IPS DF 19.7 (cell line): ENCODE data around the gene FXYD4.
"Not testable (repeated sequence)": the region's sequence is repeated elsewhere in the genome, so short reads cannot be mapped to it uniquely, and the experiment has no call there.

Experiments
- DNase-seq: peaks from one replicate; pipeline ENCODE4 v3.0.0-alpha.2; 2013; ENCODE audit warnings: low read depth, low spot score

FXYD4 gene

GRCh38 chr10:43371418-43371817, at the start of gene FXYD4:
Gene FXYD4, plus strand, starts transcription at chr10:43371636. Its CDS starts 2,111 bp downstream, at chr10:43373747.
- DNase-seq: no peak

DNA sequence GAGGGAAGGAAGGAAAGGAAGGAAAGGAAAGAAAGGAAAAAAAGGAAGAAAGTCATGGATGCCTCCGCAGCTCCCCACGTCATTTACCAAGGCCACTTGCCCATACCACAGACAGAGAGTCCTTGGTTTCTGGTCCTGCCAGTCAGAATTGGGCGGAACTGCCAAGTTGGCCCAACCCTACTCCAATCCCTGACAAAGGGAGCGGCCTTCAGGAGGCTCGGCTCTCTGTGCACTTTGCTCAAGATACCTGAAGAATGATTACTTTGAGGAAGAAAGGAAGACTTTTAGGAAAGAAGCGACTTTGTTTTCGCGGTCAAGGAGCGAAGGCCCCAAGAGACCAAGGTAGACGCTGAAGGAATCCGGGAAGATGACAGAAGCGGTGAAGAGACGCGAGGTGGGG, 49.1 kb upstream of the FXYD4 start:
- no peak for DNase-seq

DNA sequence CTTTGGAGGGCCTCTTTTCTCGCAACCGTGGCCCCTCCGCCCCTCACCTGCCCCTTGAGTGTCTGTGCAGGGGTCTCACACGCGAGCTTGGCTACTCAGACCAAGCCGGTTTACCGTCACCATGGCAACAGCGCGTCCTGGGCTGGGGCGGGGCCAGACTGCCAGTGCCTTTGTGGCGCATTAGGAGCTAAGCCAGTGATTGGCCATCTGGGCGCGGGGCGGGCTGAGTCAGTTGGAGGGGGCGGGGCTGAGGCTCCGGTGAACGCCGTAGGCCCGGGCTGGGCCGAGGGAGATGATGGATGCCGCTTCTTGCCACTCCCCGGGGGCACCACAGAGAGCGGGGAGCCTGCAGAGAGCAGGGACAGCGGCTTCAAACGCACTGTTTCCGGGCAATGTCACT, 48.7 kb upstream of the FXYD4 start:
- peak; percentile 59 for DNase-seq

DNA sequence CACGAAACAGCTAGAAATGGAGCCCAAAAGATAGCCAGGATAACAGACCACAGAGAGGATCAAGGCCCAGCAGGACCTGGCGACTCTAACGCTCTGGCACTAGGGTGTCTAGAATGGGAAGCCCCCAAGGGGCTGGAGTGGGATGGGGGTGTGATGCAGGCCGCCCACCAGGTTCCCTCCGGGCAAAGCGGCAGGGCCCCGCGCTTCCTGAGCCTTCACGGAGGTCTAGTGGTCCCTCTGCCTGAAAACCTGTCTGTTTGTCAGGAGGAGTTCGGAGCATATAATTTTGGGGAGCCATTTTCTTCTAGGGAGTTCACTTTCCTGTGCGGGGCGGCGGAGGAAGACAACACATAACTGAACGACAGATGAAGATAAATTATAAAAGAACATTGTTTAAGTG, 48.2 kb upstream of the FXYD4 start:
- no peak for DNase-seq

GRCh38 chr10:43324876-43325275, 46.6 kb upstream of the FXYD4 start:
- DNase-seq: no peak

DNA sequence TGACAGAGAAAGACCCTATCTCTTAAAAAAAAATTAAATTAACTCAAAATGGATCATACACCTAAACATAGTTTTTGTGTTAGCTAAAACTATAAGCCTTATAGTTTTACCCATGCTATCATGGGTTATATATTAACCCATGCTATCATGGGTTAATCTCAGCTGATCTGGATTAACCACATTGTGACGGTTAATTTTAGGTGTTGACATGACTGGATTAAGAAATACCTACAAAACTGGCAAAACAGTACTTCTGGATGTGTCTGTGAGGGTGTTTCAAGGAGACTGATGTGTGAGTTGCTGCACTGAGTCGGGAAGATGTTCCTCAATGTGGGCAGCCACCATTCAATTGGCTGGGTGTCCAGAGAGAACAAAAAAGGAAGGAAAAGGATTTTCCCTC, 44.3 kb upstream of the FXYD4 start:
- DNase-seq: no peak

GRCh38 chr10:43327986-43328385, 43.5 kb upstream of the FXYD4 start:
- DNase-seq: no peak

DNA sequence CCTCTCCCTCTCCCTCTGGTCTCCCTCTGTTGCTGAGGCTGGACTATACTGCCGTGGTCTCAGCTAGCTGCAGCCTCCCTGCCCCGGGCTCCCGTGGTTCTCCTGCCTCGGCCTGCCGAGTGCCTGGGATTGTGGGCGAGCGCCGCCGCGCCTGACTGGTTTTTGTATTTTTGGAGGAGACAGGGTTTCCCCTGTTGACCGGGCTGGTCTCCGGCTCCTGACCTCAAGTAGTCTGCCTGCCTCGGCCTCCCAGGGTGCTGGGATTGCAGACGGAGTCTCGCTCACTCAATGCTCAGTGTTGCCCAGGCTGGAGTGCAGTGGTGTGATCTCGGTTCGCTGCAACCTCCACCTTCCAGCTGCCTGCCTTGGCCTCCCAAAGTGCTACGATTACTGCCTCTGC, 42.6 kb upstream of the FXYD4 start:
- not testable (repeated sequence) for DNase-seq

GRCh38 chr10:43329246-43329885, 42.1 kb upstream of the FXYD4 start:
- not testable (repeated sequence) for DNase-seq

DNA sequence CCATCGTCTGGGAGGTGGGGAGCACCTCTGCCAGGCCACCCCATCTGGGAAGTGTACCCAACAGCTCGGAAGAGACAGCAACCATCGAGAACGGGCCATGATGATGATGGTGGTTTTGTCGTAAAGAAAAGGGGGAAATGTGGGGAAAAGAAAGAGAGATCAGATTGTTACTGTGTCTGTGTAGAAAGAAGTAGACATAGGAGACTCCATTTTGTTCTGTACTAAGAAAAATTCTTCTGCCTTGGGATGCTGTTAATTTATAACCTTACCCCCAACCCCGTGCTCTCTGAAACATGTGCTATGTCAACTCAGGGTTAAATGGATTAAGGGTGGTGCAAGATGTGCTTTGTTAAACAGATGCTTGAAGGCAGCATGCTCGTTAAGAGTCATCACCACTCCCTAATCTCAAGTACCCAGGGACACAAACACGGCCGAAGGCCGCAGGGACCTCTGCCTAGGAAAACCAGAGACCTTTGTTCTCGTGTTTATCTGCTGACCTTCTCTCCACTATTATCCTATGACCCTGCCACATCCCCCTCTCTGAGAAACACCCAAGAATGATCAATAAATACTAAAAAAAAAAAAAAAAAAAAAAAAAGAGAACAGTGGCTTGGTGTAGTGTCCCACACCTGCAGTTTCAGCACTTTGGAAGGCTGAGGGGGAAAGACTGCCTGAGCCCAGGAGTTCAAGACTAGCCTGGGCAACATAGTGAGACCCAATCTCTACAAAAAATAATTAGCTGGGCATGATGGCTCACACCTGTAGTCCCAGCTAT, 41.2 kb upstream of the FXYD4 start:
- not testable (repeated sequence) for DNase-seq

DNA sequence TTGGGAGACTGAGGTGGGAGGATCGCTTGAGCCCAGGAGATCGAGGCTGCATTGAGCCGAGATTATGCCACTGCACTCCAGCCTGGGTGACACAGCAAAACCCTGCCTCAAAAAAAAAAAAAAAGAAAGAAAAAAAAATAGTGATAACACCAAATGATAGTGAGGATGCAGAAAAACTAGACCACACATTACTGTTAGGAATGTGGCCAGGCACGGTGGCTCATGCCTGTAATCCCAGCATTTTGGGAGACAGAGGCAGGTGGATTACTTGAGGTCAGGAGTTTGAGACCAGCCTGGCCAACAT, 40.7 kb upstream of the FXYD4 start:
- DNase-seq: not testable (repeated sequence)

GRCh38 chr10:43333653-43334052, 37.8 kb upstream of the FXYD4 start:
- no peak for DNase-seq

DNA sequence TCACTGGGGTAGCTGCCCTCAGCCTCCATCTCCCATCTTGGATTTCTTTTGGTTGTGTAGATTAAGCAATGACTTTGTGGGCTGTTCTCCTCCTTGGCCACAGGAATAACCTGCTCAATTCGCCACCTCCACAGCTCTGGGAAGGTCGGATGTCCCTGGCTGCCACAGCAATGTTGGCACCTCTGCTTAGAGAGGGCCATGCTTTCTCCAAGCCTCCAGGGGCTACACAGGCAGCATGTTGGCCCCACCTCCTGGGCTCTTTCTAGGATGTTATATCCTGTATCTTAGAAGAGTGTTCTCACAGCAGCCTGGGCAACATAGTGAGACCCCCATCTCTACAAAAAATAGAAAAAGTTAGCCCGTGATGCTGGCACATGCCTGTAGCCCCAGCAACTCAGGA, 35.4 kb upstream of the FXYD4 start:
- no peak for DNase-seq

GRCh38 chr10:43336641-43337318, 34.7 kb upstream of the FXYD4 start:
- no peak for DNase-seq

DNA sequence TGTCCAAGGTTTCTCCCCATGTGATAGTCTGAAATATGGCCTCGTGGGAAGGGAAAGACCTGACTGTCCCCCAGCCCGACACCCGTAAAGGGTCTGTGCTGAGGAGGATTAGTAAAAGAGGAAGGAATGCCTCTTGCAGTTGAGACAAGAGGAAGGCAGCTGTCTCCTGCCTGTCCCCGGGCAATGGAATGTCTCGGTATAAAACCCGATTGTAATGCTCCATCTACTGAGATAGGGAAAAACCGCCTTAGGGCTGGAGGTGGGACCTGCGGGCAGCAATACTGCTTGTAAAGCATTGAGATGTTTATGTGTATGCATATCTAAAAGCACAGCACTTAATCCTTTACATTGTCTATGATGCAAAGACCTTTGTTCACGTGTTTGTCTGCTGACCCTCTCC, 33.9 kb upstream of the FXYD4 start:
- DNase-seq: not testable (repeated sequence)

DNA sequence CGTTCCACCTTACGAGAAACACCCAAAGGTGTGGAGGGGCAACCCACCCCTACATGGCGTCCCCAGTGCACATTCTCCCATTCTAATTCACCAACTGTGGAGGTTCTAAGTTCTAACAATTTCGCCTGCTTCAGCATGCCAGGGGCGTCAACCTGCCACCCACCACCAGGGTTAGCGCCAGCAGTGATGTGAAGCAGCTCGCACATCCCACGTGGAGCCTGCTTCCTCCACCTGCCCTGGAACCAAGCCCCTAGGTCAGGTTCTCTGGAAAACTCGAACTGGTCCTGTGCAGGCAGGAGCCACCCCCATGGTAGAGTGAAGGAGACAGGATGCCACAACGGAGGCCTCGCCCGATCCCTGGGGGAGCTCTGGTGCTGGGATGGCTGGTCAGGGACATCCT, 33.3 kb upstream of the FXYD4 start:
- DNase-seq: no peak

DNA sequence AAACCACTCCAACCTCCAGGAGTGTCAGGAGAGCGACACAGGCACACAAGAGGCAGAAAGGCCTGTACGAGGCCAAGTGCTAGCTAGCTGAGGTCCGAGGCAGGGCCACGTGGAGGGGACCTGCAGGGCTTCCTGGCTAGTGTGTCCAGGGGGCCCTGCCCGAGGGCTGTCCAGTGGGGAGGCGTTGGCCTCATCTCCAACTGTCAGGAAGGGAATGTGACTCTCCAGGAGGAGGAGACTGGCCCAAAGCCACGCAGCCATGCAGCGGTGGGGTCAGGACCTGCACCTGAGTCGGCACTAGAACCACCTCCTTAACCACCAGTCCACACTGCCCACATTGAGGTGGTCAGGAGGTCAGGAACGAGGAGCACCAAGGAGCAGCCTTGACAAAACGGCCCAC, 32.3 kb upstream of the FXYD4 start:
- no peak for DNase-seq

DNA sequence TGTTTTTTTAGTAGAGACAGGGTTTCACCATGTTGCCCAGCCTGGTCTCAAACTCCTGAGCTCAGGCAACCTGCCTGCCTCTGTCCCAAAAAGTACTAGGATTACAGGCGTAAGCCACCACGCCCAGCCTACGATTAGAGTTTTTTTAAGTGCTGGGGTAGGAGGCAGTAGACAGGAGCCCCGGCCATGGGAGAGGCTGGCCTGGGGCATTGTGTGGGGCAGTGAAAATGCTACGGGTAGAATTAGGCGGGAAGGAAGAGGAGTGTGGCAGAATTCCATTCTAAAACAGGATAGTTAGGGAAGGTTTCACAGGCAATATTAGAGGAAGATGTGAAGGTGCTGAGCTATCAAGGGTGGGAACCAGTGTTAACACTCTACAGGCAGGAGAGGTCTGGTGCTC, 31.3 kb upstream of the FXYD4 start:
- DNase-seq: no peak

GRCh38 chr10:43340619-43341018, 30.8 kb upstream of the FXYD4 start:
- DNase-seq: no peak

GRCh38 chr10:43341450-43341849, 30.0 kb upstream of the FXYD4 start:
- no peak for DNase-seq

GRCh38 chr10:43342279-43343125, 28.9 kb upstream of the FXYD4 start:
- no peak for DNase-seq

DNA sequence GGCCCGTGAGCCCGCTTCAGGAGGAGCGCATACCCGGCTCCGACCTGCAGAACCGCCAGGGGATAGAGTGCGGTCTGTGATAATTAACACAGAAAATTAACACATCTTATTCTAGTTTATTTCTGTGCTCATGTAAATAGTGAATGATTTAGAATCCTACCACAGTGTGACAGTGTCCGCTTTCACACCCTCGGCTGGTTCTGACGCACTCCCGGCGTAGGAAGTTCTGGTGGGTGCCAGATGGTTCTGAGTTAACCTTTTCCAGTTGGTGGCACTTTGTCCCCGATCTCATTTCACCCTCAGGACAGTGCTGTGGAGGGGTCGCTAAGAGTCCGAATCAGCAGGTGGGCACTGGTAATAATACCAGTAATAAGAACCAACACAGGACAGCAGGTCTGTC, 28.3 kb upstream of the FXYD4 start:
- DNase-seq: no peak
